ENCODE data around the gene XPO6. TPM values are rescaled to one million over a fixed set of nuclear protein-coding genes. Genes with fewer than 3 reads are reported as not detected.

The XPO6 gene
- total RNA-seq, 4 donors from 2014 or later, result 94.7 to 272 (median 130) TPM

DNA sequence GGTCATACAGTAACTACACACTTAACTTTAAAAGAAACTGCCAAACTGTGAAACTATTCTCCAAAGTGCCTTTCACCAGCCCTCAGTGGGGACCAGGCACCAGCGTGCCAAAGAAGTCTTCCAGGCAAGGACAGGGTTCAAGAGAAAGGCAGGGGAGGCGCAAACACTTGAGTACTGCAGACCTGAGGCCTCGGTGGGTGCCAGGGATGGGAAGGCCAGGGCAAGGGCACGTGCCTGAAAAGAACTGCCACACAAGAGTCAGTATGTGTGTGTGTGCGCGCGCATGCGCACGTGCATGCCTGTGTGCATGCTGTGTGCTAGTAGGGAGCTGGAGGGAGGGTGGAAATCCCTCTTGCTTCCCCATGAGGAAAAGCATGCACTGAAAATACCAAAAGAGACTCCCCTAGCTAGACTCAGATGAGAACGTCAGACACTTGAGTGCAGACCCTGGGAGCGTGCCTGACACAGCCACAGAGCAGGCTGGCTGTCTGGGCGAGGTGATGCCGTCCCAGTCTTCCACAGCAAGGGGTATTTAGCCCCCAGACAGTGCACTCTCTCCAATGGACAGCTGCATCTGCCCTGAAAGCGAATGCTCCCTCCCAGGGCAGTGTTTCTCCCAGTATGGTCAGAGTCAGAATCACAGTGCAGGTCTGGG lies 108.1 kb downstream of the XPO6 start:
- no peak overlapping the region for H3K27ac ChIP-seq
- H3K27me3 ChIP-seq, result no peaks in the 10 kb centered on the region
- H3K9me3 ChIP-seq, result no peaks in the 10 kb centered on the region
- TF ChIP-seq, protein P1, sequence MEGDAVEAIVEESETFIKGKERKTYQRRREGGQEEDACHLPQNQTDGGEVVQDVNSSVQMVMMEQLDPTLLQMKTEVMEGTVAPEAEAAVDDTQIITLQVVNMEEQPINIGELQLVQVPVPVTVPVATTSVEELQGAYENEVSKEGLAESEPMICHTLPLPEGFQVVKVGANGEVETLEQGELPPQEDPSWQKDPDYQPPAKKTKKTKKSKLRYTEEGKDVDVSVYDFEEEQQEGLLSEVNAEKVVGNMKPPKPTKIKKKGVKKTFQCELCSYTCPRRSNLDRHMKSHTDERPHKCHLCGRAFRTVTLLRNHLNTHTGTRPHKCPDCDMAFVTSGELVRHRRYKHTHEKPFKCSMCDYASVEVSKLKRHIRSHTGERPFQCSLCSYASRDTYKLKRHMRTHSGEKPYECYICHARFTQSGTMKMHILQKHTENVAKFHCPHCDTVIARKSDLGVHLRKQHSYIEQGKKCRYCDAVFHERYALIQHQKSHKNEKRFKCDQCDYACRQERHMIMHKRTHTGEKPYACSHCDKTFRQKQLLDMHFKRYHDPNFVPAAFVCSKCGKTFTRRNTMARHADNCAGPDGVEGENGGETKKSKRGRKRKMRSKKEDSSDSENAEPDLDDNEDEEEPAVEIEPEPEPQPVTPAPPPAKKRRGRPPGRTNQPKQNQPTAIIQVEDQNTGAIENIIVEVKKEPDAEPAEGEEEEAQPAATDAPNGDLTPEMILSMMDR (IDR thresholded peaks at IDR 0.05), result no peak
- no peak for TF ChIP-seq POLR2A (IDR thresholded peaks at IDR 0.05)
- peaks cover 0 to 100% (median 5%) of the 10 kb centered on the region in 3 donors for H3K36me3 ChIP-seq
- DNase-seq, result peak in 1 of 3 donors; percentile 39
- no peak overlapping the region for H3K4me3 ChIP-seq
- no peaks in the 10 kb centered on the region for H3K4me1 ChIP-seq

DNA sequence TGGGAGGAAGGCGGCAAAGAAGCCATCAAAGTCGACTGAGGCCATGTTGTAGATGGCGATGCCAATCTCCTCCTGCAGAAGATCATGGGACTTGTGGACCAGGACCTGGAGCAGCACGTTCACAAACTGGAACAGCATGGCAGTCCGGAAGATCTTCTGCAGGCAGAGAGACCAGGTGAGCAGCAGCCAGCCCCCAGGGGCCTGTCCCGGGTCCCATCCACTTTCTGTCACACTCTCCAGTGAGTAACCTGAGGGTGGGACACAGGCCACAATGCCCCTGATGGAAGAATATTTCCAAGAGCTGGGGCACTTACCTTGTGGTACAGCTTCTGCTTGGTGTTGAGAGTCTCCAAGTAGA lies 110.3 kb downstream of the XPO6 start:
- Histone ChIP-seq H3K4me1 (no peaks in the 10 kb centered on the region), H3K36me3 (peaks cover 0 to 100% (median 5%) of the 10 kb centered on the region in 3 donors), H3K27me3 (no peaks in the 10 kb centered on the region), H3K27ac (no peak overlapping the region), H3K4me3 (no peak overlapping the region), H3K9me3 (no peaks in the 10 kb centered on the region)
- peak in 1 of 3 donors; percentile 9 for DNase-seq
- TF ChIP-seq POLR2A (IDR thresholded peaks at IDR 0.05), result no peak
- TF ChIP-seq, protein P1 (IDR thresholded peaks at IDR 0.05), result no peak

DNA sequence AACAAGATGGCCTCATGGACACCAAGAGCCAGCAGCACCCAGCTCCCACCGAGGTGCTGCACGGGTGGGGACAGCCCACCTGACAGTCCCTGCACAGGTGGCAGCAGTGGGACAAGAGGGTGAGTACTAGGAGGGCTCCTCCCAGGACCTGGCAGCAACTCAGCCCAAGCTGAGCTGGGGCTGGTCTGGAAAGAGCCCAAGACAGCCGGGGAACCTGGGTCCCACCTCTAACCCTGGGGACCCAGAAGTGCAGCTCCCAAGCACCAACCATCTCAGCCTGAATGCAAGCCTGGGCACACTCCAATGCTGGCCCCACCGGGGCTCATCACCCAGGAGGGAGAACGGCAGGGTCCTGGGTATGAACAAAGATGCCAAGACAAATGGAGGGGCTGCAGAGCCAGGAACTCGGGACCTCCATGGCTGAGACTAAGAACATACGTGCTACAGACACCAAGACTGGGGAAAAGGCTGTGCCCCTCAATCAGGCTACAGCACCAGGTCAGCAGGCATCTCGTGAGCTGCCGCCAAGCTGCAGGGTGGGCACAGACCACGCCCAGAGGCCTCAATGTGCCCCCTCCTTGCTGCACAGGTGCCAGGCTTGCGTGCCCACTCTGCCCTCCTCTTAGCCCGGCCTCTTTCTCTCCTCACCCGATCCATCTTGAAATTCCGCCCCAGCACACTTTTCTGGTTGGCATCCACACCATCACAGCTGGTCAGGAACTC lies 110.8 kb downstream of the XPO6 start:
- TF ChIP-seq POLR2A (IDR thresholded peaks at IDR 0.05), result no peak
- TF ChIP-seq, protein P1 (IDR thresholded peaks at IDR 0.05), result no peak
- no peaks in the 10 kb centered on the region for H3K9me3 ChIP-seq
- DNase-seq, result no peak
- H3K4me1 ChIP-seq, result no peaks in the 10 kb centered on the region
- no peaks in the 10 kb centered on the region for H3K27me3 ChIP-seq
- H3K36me3 ChIP-seq, result peaks cover 0 to 95% (median 5%) of the 10 kb centered on the region in 3 donors
- H3K27ac ChIP-seq, result no peak overlapping the region
- H3K4me3 ChIP-seq, result no peak overlapping the region

DNA sequence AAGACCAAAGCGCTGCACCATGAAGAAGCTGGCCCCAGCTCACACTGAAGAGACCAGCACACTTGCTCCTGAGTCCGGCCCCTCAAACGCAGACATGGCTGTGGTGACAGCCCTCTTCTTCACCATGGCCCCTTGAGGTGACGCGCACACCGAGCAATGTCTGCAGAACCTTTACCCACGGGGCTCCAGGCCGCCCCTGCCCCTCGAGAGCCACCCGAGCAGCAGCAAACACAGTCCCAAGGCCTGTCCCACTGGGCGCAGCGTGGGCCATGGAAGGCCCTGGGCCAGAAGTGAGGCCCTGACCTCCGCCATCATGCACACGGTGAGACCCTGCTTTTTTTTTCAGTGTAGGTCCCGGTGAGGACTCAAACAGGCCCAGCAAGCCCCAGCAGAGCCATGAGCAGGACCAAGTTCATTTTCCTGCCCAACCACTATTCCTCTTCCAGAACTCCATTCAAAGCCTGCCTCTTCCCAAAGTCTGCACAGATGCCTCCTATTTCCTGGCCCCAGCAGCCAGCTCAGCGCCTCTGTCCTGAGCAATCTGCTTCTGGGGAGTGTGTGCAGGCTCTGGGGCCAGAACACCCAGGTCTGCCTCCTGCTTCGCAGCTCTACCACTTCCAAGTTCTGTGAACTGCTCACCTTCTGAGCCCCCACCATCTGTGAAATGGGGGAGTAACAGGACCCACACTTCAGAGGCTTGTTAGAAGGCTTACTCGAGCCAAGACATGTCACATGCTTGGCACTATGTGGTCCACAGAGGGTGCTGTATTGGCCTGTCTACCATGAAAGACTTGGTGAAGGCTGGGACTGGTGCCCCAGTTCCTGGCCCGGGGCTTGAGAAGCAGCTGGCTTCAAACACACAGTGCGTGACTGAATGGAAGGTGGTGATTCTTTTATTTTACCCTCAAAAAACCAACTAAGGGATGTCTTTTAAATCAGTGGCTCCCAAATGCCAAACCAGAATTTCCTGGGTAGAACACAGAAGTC lies 112.5 kb downstream of the XPO6 start:
- H3K36me3 ChIP-seq, result peaks cover 0 to 78% (median 0%) of the 10 kb centered on the region in 3 donors
- peak in 1 of 3 donors; percentile 1 for DNase-seq
- no peaks in the 10 kb centered on the region for H3K9me3 ChIP-seq

More for the DNA sequence above, 112.5 kb downstream of the XPO6 start:
- Histone ChIP-seq H3K27me3 (no peaks in the 10 kb centered on the region), H3K27ac (no peak overlapping the region), H3K4me3 (no peak overlapping the region), H3K4me1 (no peaks in the 10 kb centered on the region)
- TF ChIP-seq POLR2A (IDR thresholded peaks at IDR 0.05), result no peak
- TF ChIP-seq, protein P1 (IDR thresholded peaks at IDR 0.05), result no peak
